A673 (cell line): Measurements from ENCODE around the gene SLC8A3. TPM values are rescaled to one million over a fixed set of nuclear protein-coding genes. Genes with fewer than 3 reads are reported as not detected.

ENCODE experiments used
- Bru-seq: library from RNA; stranded (reverse); fragments of 400-500 nt; gene quantifications from one replicate; lab custom pipeline; 2021; lab: Mats Ljungman, UMichigan
- BruChase-seq, 2 experiments: library from RNA; stranded (reverse); fragments of 400-500 nt; gene quantifications; one replicate each; lab custom pipeline; 2021; lab: Mats Ljungman, UMichigan
- BruUV-seq: library from RNA; stranded (reverse); fragments of 400-500 nt; replicated peaks from 2 replicates; lab custom pipeline; 2021; lab: Mats Ljungman, UMichigan
- CTCF ChIA-PET: fragments of 300-600 bp; sonication (Branson Sonifier 250); formaldehyde crosslinking; loops from one replicate; lab custom pipeline; 2022; ENCODE audit warnings: antibody characterized with exemption; lab: Charles Lee
- POLR2A ChIA-PET: fragments of 300-600 bp; sonication (Branson Sonifier 250); formaldehyde crosslinking; loops from one replicate; lab custom pipeline; 2022; ENCODE audit warnings: antibody characterized with exemption; ENCODE audit not compliant: low non-redundant PET; lab: Charles Lee
- DNase-seq: peaks from one replicate; pipeline ENCODE4 v3.0.0-alpha.2; 2015; ENCODE audit warnings: low spot score
- H3K27ac ChIP-seq: fragments of 200-600 bp; sonication (generic); 2 replicates; pipeline ENCODE4 v1.5.1; 2016; ENCODE audit warnings: mixed run types, low read depth, mild to moderate bottlenecking, mixed read lengths, antibody characterized with exemption, low read length; ENCODE audit not compliant: poor library complexity, severe bottlenecking
- H3K27me3 ChIP-seq: fragments of 200-600 bp; sonication (generic); replicated peaks from 2 replicates; pipeline ENCODE4 v1.6.1; 2017; ENCODE audit warnings: mixed run types, low read depth, mild to moderate bottlenecking, mixed read lengths, antibody characterized with exemption, low read length; ENCODE audit not compliant: insufficient read depth, poor library complexity
- H3K36me3 ChIP-seq: fragments of 200-600 bp; sonication (generic); 2 replicates; pipeline ENCODE4 v1.6.1; 2016; ENCODE audit warnings: mixed run types, mild to moderate bottlenecking, mixed read lengths, antibody characterized with exemption, low read length; ENCODE audit not compliant: insufficient read depth, poor library complexity, severe bottlenecking
- H3K4me1 ChIP-seq: fragments of 200-600 bp; sonication (generic); 2 replicates; pipeline ENCODE4 v1.6.1; 2017; ENCODE audit warnings: mixed run types, mild to moderate bottlenecking, mixed read lengths, antibody characterized with exemption, low read length; ENCODE audit not compliant: insufficient read depth, poor library complexity, severe bottlenecking
- H3K4me3 ChIP-seq: fragments of 200-600 bp; sonication (generic); 2 replicates; pipeline ENCODE4 v1.5.1; 2016; ENCODE audit warnings: low read depth, mixed run types, mild to moderate bottlenecking, mixed read lengths, low read length; ENCODE audit not compliant: poor library complexity, severe bottlenecking
- H3K9me3 ChIP-seq: fragments of 200-600 bp; sonication (generic); 2 replicates; pipeline ENCODE4 v1.6.1; 2016; ENCODE audit warnings: mixed run types, low read depth, mild to moderate bottlenecking, mixed read lengths, antibody characterized with exemption, low read length; ENCODE audit not compliant: poor library complexity, severe bottlenecking
- EZH2 ChIP-seq: fragments of 200-600 bp; sonication (generic); IDR thresholded peaks from 2 replicates; pipeline ENCODE4 v1.6.1; 2017; ENCODE audit warnings: borderline replicate concordance, low read depth, mild to moderate bottlenecking, mixed read lengths, antibody characterized with exemption, low read length; ENCODE audit not compliant: poor library complexity, severe bottlenecking
- intact Hi-C: fragments of 100-400 bp; cut with micrococcal nuclease; formaldehyde crosslinking; loops from one replicate; pipeline ENCODE4 v1.10.0; 2022; ENCODE audit not compliant: unreplicated experiment
- long read RNA-seq: library from polyadenylated mRNA; stranded (forward); transcript quantifications from one replicate; pipeline ENCODE4 v2.0.0, GENCODE V29; 2022
- total RNA-seq: library from RNA; stranded (reverse); gene quantifications from 2 replicates; pipeline ENCODE4 v1.2.3, GENCODE V29; 2021
- TF ChIP-seq, protein P1 (sequence below): fragments of 300-800, 200-600 bp; sonication (generic); conservative IDR thresholded peaks from 2 replicates; pipeline ENCODE4 v1.5.1; 2017; ENCODE audit warnings: low read depth, mild to moderate bottlenecking, antibody characterized with exemption, low read length, moderate library complexity, mixed read lengths

SLC8A3 gene, protein sequence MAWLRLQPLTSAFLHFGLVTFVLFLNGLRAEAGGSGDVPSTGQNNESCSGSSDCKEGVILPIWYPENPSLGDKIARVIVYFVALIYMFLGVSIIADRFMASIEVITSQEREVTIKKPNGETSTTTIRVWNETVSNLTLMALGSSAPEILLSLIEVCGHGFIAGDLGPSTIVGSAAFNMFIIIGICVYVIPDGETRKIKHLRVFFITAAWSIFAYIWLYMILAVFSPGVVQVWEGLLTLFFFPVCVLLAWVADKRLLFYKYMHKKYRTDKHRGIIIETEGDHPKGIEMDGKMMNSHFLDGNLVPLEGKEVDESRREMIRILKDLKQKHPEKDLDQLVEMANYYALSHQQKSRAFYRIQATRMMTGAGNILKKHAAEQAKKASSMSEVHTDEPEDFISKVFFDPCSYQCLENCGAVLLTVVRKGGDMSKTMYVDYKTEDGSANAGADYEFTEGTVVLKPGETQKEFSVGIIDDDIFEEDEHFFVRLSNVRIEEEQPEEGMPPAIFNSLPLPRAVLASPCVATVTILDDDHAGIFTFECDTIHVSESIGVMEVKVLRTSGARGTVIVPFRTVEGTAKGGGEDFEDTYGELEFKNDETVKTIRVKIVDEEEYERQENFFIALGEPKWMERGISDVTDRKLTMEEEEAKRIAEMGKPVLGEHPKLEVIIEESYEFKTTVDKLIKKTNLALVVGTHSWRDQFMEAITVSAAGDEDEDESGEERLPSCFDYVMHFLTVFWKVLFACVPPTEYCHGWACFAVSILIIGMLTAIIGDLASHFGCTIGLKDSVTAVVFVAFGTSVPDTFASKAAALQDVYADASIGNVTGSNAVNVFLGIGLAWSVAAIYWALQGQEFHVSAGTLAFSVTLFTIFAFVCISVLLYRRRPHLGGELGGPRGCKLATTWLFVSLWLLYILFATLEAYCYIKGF
- total RNA-seq (not detected in 2 replicates), Bru-seq, nascent RNA (not detected), BruChase-seq, experiment 1, labeled RNA remaining after a 2-hour chase (not detected), BruChase-seq, experiment 2, labeled RNA remaining after a 6-hour chase (percentile 0 among the genes with signal in this experiment)
- long read RNA-seq: 0 reads

DNA sequence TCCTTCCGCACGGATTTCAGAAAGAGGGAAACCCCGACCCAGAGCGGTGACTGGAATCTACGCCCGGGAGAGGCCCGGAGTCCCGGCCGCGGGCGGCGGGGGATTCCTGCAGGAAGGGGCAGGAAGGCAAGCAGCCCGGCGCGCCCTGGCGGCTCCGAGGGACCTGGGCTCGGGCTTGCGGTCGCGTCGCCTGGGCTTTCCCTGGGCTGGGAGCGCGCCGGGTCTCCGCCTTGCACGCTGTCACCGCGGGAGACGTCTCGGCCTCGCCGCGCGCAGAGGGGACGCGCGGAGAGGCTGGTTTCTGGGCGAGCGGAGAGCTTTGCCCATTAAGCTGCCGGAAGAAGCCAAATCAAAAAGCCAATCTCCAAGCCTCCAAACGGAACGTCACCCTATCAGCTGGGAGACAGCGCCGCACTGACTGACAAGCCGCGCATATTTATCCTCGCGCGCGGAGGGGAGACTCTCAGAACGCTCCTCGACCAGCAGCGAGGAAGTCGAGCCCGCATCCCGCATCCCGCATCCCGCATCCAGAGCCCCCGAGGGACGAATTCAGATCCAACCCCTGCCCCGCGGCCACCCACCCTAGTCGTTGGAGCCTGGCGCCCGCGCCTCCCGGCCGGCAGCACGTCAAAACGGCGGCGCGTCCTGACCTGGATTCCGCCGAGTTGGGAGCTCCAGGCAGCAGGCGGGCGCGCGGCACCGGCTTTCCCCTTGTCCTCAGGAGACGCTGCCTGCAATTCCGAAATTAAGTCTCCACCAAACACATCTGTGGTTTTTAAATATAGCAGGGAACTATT lies at the start of gene SLC8A3:
Gene SLC8A3 (minus strand): TSS at position 293 of the 797 bp plus-strand sequence. CDS start 20,529 bp downstream, outside the sequence.
- no peaks in the 10 kb centered on the region for H3K36me3 ChIP-seq
- H3K4me3 ChIP-seq: peak within 1 kb of the TSS; percentile 34
- peak; percentile 50 for TF ChIP-seq EZH2
- TF ChIP-seq, protein P1, sequence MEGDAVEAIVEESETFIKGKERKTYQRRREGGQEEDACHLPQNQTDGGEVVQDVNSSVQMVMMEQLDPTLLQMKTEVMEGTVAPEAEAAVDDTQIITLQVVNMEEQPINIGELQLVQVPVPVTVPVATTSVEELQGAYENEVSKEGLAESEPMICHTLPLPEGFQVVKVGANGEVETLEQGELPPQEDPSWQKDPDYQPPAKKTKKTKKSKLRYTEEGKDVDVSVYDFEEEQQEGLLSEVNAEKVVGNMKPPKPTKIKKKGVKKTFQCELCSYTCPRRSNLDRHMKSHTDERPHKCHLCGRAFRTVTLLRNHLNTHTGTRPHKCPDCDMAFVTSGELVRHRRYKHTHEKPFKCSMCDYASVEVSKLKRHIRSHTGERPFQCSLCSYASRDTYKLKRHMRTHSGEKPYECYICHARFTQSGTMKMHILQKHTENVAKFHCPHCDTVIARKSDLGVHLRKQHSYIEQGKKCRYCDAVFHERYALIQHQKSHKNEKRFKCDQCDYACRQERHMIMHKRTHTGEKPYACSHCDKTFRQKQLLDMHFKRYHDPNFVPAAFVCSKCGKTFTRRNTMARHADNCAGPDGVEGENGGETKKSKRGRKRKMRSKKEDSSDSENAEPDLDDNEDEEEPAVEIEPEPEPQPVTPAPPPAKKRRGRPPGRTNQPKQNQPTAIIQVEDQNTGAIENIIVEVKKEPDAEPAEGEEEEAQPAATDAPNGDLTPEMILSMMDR: no peak
- H3K9me3 ChIP-seq: no peaks in the 10 kb centered on the region
- DNase-seq: peak; percentile 63
- intact Hi-C loops: no loop called here
- H3K27me3 ChIP-seq: peaks cover 85% of the 10 kb centered on the region
- peaks cover 11% of the 10 kb centered on the region for H3K4me1 ChIP-seq
- BruUV-seq: no TSS peak
- ChIA-PET POLR2A (no interaction called here), CTCF (interaction anchor here (0.5 to 0.6 kb wide), 2 partner anchors 215 to 636 kb away, joined by 3 to 6 read pairs; no protein-coding TSS in a partner anchor)
- no peak within 1 kb of the TSS for H3K27ac ChIP-seq

DNA sequence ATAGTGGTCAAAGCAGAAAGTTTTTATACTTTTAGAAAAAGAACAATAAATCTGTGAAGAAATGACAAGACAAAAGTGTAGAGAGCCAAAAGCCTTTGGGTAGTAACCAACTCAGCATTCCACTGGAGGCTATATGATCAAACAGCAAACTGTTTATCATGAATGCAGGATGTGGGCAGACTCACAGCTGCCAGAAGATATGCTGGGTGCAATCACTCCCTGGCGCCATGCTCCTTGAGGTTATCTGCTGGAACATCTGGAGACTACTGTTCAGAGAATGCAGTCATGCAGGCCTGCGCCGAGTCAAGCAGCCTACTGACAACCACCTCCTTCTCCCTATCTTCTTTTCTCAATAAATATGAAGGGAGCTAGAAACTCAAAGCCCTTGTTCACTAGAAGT lies 49.0 kb upstream of the SLC8A3 start:
- intact Hi-C loops: no loop called here
- no peak for DNase-seq
- Histone ChIP-seq H3K9me3 (no peaks in the 10 kb centered on the region), H3K27ac (no peak overlapping the region), H3K27me3 (peaks cover 6% of the 10 kb centered on the region), H3K4me1 (no peaks in the 10 kb centered on the region), H3K4me3 (no peak overlapping the region), H3K36me3 (no peaks in the 10 kb centered on the region)
- POLR2A ChIA-PET: no interaction called here
- no peak for TF ChIP-seq EZH2
- TF ChIP-seq, protein P1: no peak
- CTCF ChIA-PET: no interaction called here
- BruUV-seq: no TSS peak
